ENCODE measurements around the gene LLGL2.
A peak's percentile ranks its signal among the peaks of the same experiment; 100 is the strongest.
"Not testable (repeated sequence)": the region's sequence is repeated elsewhere in the genome, so short reads cannot be mapped to it uniquely, and the experiment has no call there.

LLGL2 gene, protein sequence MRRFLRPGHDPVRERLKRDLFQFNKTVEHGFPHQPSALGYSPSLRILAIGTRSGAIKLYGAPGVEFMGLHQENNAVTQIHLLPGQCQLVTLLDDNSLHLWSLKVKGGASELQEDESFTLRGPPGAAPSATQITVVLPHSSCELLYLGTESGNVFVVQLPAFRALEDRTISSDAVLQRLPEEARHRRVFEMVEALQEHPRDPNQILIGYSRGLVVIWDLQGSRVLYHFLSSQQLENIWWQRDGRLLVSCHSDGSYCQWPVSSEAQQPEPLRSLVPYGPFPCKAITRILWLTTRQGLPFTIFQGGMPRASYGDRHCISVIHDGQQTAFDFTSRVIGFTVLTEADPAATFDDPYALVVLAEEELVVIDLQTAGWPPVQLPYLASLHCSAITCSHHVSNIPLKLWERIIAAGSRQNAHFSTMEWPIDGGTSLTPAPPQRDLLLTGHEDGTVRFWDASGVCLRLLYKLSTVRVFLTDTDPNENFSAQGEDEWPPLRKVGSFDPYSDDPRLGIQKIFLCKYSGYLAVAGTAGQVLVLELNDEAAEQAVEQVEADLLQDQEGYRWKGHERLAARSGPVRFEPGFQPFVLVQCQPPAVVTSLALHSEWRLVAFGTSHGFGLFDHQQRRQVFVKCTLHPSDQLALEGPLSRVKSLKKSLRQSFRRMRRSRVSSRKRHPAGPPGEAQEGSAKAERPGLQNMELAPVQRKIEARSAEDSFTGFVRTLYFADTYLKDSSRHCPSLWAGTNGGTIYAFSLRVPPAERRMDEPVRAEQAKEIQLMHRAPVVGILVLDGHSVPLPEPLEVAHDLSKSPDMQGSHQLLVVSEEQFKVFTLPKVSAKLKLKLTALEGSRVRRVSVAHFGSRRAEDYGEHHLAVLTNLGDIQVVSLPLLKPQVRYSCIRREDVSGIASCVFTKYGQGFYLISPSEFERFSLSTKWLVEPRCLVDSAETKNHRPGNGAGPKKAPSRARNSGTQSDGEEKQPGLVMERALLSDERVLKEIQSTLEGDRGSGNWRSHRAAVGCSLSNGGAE

DNA sequence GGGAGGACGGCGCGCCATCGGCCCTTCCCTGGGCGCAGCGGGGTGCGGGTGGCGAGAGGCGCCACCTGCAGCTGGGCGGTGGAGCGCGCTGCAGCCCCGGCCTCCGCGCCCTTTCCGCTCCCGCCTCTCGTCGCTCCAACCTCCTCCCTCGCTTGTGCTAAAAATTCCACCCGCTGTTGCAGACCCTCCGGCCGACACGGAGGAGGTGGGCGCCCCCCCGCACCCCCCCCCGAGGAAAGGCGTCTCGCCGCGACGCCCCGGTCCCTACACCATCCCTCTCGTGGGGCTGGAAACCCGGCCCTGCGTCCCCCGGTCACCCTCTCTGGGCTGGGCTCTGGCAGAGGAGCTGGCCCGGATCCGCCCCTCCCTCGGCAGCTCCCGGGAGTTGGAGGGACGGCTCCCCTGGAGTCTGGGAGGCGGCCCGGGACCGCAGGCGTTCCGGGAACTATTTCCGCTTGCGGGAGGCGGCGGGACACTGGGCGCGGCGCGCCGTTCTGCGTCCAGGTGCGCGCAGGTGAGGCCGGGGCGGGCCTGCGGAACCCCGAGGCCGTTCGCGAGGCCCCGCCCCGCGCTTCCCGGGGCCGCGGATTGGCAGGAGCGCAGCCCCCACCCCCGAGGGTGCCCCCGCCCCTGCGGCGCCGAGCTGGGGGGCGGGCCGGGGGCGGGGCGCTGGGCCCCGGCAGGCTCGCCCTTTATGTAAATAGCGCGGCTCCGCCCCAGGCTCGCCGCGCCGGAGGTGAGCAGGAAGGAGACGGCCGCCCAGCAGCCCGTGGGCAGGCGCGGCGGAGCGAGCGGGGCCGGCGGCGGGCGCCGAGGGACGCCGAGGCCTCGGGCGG, at the start of gene LLGL2:
LLGL2 (plus strand) TSS at position 728 of the 836 bp plus-strand sequence. CDS start 17,730 bp downstream, outside the sequence.
- peak; percentile 81 for DNase-seq

GRCh38 chr17:75475851-75476250, 49.6 kb upstream of the LLGL2 start:
- DNase-seq, result no peak

GRCh38 chr17:75476271-75476671, 49.2 kb upstream of the LLGL2 start:
- DNase-seq, result no peak

- no peak for DNase-seq
Measured at GRCh38 chr17:75476752-75477489, 48.6 kb upstream of the LLGL2 start.

DNA sequence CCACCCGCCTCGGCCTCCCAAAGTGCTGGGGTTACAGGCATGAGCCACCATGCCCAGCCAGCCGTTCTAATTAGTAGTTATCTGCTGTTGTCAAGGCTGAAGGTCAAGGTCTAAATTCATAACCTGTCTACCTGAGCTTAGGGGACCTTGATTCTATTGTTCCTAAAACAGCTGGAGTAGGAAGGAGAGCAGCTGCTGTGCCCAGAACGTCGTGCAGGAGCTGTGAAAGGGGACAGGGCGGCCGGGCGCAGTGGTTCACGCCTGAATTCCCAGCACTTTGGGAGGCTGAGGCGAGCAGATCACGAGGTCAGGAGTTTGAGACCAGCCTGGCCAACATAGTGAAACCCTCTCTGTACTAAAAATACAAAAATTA, 48.0 kb upstream of the LLGL2 start:
- not testable (repeated sequence) for DNase-seq

DNA sequence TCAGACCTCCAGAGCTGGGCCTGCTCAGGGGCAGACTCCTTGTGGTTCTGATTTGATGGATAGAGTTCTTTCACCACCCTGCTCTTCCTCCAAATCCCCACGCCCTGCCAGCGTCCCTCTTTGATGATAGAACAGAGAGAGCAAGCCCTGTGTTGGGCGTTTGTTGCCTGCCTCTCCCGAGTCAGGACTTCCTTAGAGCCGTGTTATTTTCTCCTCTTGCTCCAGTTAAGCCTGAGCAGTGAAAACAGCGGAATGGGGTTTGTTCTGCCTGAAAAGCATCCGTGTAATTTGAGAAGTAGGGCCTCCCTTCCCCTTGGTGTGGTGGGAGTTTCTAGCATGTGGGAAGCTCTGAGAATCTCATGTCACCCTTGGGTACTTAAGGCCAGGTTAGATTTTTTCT, 47.0 kb upstream of the LLGL2 start:
- no peak for DNase-seq

- no peak for DNase-seq
Measured at GRCh38 chr17:75480281-75480680, 45.2 kb upstream of the LLGL2 start.

DNA sequence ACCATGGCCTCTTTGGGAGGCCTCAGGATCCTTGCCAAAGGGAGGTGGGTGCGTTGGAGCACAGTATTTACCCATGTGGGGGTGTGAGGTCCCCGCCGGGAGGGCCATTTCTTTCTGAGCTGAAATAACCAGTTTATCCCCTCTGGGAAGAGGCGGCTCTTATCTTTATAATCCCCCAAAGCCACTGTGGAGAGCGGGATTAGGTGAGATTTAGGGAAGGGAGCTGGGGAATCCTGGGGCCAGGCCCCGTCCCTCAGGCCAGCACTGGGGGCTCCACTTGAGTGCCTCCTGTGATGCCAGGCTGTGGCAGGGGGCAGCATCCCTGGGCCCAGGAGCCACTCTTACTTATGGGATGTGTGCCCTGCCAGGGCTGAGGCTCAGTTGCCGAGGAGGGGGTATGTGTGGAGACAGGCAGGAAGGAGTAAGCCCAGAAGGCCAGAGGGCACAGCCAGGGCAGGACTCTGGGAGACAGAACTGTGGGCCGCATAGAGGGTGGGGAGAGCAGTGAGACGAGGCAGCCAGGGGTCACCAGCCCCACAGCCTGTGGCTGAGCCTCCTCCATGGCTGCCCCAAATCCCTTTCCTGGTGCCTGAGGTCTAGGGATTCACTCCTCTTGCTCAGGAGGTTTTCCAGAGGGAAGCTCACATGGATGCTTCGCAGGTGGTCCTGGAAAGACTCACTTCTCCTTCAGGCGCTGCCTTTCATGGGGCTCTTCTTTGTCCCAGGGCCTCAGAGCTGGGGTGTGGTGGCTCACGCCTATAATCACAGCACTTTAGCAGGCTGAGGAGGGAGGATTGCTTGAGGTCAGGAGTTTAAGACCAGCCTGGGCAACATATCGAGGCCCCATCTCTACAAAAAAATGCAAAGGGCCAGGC, 44.1 kb upstream of the LLGL2 start:
- DNase-seq, result no peak

DNA sequence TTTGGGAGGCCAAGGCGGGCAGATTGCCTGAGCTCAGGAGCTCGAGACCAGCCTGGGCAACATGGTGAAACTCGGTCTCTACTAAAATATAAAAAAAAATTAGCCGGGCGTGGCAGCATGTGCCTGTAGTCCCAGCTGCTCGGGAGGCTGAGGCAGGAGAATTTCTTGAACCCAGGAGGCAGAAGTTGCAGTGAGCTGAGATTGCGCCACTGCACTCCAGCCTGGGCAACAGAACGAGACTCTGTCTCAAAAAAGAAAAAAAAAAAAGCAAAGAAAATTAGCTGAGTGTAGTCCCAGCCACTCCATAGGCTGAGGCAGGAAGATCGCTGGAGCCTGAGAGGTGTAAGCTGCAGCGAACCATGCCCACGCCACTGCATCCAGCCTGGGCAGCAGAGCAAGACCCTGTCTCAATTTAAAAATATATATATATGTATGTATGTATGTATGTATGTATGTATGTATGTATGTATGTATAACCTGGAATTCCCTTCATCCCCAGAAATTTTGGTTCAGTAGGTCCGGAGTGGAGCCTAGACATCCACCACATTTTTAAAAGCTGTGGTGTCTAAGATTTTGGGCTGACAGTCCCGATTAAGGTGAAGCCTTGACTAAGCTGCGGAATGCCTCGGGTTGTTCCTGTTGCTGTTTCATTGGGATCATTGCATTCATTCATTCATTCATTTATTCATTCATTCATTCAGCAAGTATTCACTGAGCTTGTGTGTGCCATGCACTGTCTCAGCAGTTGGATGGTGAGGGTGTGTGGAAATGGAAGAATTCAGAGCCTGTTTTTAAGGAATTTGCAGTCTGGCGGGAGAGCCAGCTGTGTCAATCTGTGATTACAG, 43.2 kb upstream of the LLGL2 start:
- no peak for DNase-seq

GRCh38 chr17:75485688-75486087, 39.8 kb upstream of the LLGL2 start:
- no peak for DNase-seq

GRCh38 chr17:75486151-75486550, 39.3 kb upstream of the LLGL2 start:
- DNase-seq, result no peak

- DNase-seq, result no peak
Measured at GRCh38 chr17:75486951-75487350, 38.5 kb upstream of the LLGL2 start.

- peak; percentile 7 to 15 for DNase-seq
Measured at GRCh38 chr17:75487351-75488070, 38.0 kb upstream of the LLGL2 start.

- DNase-seq, result no peak
Measured at GRCh38 chr17:75488693-75489510, 36.6 kb upstream of the LLGL2 start.

DNA sequence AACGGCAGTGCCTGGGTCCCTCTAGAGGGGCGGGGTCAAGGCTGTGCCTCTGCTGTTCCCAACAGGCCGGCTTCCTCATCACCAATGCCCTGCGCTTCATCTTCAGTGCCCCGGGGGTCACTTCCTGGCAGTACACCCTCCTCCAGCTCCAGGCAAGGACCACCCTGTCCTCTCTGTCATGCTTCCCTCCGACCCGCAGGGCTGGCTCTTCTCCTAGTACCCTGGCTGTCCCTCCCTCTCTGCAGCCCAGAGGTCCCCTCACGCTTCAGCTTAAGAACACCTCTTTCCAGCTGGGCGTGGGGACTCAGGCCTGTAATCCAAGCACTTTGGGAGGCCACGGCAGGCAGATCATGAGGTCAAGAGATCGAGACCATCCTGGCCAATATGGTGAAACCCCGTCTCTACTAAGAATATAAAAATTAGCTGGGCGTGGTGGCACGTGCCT, 36.0 kb upstream of the LLGL2 start:
- no peak for DNase-seq

DNA sequence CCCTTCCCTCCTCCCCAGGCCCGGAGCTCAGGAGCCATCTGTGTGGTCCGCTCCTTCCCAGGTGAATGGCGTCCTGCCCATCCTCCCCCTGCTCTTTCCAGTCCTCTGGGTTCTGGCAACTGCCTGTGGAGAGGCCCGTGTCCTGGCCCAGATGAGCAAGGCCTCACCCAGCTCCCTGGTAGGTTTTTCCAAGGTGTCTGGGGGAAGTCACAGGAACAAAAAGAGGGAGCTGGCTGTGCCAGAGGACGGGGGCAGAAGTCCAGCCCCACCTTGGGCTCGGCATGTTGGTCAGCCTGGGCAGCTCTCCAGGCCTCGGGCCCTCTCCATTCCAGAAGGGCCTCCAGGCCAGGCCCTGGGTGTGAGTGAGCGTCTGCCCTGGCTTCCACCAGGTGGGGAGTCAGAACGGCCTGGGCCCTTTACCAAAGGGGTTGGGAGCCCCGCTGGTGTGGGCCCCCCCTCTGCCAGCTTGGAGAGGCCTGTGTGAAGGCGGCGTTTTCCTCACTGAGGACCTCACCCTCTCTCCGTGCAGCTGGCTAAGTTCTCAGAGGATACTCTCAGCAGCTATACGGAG, 35.2 kb upstream of the LLGL2 start:
- DNase-seq, result no peak

GRCh38 chr17:75490953-75491649, 34.4 kb upstream of the LLGL2 start:
- DNase-seq, result no peak

Measured in stimulated activated CD4-positive, alpha-beta T cell treated with anti-CD3 and anti-CD28 coated beads, Interleukin-4, amount 100 ng/mL, for 4 hours (primary cell).